H1 (cell line): ENCODE results near the gene P2RY13. TPM values are rescaled to one million over a fixed set of nuclear protein-coding genes. Genes with fewer than 3 reads are reported as not detected.

Source experiments
- polyA plus RNA-seq, 7 experiments: library from polyadenylated mRNA; depleted of rRNA in 3 of 7; stranded (reverse) in 5 of 7; unstranded in 2 of 7; fragments of >200 nt in 5 of 7; fragments of 200-250 nt in 2 of 7; gene quantifications; 1 replicate in 5 of 7; 2 replicates in 1 of 7; 4 replicates in 1 of 7; pipeline versions ENCODE4 v1.2.1 to v1.2.3, GENCODE V29; 2011 to 2013; ENCODE audit warnings: missing spikeins in 2 of 7, mixed read lengths in 2 of 7
- total RNA-seq: library from RNA; stranded (reverse); fragmentation: NEBNext Ultra II Directional; extraction: Animal tissue kit (Norgen Biotek cat#: 25700); gene quantifications from 2 replicates; pipeline ENCODE4 v1.2.1, GENCODE V29; 2021
- TF ChIP-seq, protein P1 (sequence below): fragments of 300-600 bp; sonication (generic); IDR thresholded peaks from 2 replicates; pipeline ENCODE4 v1.7.1; 2012; ENCODE audit warnings: low read length, moderate library complexity, mild to moderate bottlenecking, inconsistent platforms; ENCODE audit not compliant: insufficient replicate concordance

The P2RY13 gene
- total and polyA plus RNA-seq, 2 of the 8 experiments (the other 6 are each of a cell fraction or from before 2014, with no cell fraction given) = not detected

DNA sequence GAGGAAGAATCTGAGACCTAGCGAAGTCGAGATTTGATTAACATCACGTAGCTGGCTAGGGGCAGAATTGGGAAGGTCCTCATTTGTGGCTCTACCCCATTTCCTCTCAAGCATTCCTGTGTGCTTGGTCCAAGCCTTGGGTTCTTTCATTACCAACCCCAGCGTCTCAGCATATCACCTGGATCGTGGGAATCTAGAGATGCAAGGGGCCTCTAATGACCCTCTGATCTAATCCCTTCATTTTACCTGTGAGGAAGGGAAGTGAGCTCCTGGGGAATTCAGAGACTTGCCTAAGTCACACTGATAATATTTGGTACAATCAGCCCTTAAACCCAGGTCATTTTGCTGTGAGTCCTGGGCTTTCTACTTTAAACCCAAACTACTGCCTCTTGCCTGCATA is 14.8 kb downstream of the P2RY13 start (continued):
- TF ChIP-seq, protein P1, sequence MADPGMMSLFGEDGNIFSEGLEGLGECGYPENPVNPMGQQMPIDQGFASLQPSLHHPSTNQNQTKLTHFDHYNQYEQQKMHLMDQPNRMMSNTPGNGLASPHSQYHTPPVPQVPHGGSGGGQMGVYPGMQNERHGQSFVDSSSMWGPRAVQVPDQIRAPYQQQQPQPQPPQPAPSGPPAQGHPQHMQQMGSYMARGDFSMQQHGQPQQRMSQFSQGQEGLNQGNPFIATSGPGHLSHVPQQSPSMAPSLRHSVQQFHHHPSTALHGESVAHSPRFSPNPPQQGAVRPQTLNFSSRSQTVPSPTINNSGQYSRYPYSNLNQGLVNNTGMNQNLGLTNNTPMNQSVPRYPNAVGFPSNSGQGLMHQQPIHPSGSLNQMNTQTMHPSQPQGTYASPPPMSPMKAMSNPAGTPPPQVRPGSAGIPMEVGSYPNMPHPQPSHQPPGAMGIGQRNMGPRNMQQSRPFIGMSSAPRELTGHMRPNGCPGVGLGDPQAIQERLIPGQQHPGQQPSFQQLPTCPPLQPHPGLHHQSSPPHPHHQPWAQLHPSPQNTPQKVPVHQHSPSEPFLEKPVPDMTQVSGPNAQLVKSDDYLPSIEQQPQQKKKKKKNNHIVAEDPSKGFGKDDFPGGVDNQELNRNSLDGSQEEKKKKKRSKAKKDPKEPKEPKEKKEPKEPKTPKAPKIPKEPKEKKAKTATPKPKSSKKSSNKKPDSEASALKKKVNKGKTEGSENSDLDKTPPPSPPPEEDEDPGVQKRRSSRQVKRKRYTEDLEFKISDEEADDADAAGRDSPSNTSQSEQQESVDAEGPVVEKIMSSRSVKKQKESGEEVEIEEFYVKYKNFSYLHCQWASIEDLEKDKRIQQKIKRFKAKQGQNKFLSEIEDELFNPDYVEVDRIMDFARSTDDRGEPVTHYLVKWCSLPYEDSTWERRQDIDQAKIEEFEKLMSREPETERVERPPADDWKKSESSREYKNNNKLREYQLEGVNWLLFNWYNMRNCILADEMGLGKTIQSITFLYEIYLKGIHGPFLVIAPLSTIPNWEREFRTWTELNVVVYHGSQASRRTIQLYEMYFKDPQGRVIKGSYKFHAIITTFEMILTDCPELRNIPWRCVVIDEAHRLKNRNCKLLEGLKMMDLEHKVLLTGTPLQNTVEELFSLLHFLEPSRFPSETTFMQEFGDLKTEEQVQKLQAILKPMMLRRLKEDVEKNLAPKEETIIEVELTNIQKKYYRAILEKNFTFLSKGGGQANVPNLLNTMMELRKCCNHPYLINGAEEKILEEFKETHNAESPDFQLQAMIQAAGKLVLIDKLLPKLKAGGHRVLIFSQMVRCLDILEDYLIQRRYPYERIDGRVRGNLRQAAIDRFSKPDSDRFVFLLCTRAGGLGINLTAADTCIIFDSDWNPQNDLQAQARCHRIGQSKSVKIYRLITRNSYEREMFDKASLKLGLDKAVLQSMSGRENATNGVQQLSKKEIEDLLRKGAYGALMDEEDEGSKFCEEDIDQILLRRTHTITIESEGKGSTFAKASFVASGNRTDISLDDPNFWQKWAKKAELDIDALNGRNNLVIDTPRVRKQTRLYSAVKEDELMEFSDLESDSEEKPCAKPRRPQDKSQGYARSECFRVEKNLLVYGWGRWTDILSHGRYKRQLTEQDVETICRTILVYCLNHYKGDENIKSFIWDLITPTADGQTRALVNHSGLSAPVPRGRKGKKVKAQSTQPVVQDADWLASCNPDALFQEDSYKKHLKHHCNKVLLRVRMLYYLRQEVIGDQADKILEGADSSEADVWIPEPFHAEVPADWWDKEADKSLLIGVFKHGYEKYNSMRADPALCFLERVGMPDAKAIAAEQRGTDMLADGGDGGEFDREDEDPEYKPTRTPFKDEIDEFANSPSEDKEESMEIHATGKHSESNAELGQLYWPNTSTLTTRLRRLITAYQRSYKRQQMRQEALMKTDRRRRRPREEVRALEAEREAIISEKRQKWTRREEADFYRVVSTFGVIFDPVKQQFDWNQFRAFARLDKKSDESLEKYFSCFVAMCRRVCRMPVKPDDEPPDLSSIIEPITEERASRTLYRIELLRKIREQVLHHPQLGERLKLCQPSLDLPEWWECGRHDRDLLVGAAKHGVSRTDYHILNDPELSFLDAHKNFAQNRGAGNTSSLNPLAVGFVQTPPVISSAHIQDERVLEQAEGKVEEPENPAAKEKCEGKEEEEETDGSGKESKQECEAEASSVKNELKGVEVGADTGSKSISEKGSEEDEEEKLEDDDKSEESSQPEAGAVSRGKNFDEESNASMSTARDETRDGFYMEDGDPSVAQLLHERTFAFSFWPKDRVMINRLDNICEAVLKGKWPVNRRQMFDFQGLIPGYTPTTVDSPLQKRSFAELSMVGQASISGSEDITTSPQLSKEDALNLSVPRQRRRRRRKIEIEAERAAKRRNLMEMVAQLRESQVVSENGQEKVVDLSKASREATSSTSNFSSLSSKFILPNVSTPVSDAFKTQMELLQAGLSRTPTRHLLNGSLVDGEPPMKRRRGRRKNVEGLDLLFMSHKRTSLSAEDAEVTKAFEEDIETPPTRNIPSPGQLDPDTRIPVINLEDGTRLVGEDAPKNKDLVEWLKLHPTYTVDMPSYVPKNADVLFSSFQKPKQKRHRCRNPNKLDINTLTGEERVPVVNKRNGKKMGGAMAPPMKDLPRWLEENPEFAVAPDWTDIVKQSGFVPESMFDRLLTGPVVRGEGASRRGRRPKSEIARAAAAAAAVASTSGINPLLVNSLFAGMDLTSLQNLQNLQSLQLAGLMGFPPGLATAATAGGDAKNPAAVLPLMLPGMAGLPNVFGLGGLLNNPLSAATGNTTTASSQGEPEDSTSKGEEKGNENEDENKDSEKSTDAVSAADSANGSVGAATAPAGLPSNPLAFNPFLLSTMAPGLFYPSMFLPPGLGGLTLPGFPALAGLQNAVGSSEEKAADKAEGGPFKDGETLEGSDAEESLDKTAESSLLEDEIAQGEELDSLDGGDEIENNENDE = no peak
